HG02678 (cell line): ENCODE data around the gene TBL1X.

Experiments used
- ATAC-seq: cut with Tn5 transposase; IDR thresholded peaks from one replicate; pipeline ENCODE4 v1.9.1; 2021; ENCODE audit warnings: mild to moderate bottlenecking, moderate library complexity; ENCODE audit not compliant: unreplicated experiment

TBL1X gene

DNA sequence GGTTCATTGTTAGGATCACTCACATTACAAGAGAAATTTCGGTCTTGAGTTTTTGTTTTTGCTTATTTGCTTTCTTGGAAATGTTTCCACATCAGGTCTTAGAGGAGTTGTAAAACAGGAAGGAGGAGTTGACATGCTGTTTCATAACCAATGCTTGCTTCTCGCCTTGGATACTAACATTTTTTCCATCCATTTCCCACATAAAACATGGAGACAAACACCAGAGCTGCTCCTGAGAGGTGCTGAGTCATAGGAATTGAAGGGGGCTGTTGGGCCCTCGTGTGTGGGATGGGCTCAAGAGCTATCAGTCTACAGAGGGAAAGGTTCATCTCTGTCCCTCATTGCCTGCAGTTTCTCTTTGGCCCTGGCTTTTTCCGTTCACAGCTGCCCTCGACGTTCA lies 29.9 kb downstream of the TBL1X start:
- ATAC-seq, result no peak

GRCh38 chrX:9495496-9495895 lies 30.6 kb downstream of the TBL1X start:
- ATAC-seq, result no peak

DNA sequence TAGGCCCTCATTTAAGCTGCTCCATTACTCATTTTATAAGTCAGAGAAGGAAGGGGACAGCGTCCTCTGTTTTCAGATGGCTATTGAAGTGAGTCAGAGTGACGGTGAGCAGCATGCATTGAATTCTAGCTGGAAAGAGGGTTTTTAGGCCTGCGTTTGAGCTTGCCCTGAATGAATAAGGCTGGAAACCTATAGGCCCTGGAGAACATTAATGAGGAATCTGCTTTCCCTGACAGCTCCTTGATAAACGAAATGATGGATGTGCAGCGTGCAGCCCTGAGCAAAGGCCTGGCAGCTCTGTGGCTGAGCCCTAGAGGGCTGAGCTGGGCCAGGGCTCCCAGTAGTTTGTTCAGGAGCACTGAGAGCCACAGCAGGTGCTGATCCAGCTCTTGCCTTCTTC lies 33.4 kb downstream of the TBL1X start:
- ATAC-seq, result no peak

DNA sequence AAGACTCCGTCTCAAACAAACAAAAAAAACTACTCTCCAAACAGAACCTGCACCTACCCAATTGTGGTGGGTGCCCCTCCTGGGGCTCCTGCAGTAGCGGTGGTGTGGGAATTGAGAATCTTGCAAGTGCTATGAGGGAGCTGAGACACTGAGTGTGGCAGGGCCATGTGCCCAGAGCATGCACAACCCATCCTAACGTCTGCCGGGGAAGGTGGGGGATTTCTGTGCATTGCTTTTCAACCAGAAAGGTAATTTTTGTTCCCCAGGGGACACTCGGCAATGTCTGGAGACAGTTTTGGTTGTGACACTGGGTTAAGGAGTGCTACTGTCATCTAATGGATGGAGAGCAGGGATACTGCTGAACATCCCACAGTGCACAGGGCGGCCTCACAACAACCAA lies 35.7 kb downstream of the TBL1X start:
- no peak for ATAC-seq

DNA sequence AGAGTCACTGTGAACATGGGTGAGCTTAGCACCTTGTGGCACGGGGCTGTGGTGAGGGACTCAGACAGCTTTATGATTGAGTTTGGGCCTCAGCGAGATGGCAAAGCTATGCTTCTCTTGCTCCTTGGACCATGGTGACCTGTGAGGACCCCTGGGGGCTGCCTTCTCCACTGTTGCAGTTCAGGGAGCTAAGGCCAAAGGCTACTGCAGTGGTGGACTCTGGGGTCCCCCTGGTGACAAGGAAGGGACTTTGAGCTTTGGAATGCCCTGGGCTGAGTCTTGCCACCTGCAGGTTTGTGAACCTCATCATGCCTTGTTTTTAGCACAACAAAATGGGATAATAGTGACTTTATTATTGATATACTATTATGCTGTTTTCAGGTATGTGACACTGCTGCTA lies 36.5 kb downstream of the TBL1X start:
- no peak for ATAC-seq

- no peak for ATAC-seq
Measured at GRCh38 chrX:9503261-9503660, 38.4 kb downstream of the TBL1X start.

- no peak for ATAC-seq
Measured at GRCh38 chrX:9510366-9510765, 45.5 kb downstream of the TBL1X start.

- no peak for ATAC-seq
Measured at GRCh38 chrX:9510980-9511379, 46.1 kb downstream of the TBL1X start.

DNA sequence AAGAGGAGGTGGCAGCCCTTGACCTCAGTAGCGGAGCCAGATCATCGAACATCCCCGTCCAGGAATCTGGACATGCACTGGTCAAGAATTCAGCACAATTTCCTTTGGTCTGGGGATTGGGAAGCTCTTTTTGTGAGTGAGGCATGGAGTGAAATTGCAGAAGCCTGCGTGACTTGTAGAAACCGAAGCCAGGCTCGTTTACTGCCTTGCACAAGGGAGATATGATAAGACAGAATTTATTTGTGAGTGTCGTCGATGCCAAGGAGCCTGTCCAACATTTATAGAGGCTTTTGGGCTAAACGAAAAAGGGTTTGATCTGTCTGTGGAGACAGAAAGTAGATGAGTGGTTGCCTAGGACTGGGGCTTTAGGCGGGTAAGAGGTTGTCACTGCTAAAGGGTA lies 50.6 kb downstream of the TBL1X start:
- ATAC-seq, result no peak

DNA sequence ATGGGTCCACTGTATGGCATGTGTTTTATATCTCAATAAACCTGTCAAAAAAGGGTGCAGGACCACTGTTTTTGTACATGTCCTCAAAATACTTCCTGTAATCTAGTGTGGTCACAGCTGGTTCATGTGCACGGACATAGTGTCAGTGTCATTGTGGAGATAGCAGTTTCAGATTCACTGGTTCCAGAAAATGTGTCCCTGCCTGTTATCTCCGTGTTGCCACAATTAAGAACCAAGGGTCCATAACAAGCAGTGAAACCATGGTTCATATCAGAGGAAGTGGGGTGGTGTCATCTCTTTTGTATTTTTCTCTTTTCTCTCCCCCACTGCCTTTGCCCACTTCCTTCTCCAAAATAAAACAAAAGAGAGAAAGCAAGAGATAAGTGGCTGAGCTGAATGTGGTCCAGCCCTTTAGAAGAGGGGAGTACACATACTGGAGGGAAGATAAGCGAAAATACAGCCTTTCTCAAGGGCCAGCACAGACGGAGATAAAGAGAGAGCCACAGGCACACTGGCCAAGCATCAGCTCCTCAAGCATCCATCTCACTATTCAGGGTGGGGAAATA lies 51.2 kb downstream of the TBL1X start:
- ATAC-seq, result peak; percentile 58

DNA sequence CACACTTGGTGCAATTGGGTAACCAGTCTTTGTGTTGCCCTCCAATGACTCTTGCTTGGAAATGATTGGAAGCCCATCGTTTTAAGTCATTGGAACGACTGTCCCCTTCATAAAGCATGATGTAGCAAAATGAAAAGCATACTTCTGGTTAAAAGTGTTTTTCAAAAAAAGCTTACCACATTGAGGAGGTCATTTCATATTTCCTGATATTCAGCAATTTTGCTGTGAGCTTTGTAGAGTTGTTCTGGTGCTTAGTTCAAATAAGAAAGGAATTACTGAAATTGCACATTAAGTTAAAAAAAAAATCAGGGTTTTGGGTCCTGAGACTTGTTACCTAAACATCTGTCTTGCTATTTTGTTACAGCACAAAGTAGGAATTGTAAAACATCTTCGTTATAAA lies 51.8 kb downstream of the TBL1X start:
- ATAC-seq, result no peak

GRCh38 chrX:9518051-9518450 lies 53.2 kb downstream of the TBL1X start:
- ATAC-seq, result no peak

- ATAC-seq, result no peak
Measured at GRCh38 chrX:9518889-9519288, 54.0 kb downstream of the TBL1X start.

DNA sequence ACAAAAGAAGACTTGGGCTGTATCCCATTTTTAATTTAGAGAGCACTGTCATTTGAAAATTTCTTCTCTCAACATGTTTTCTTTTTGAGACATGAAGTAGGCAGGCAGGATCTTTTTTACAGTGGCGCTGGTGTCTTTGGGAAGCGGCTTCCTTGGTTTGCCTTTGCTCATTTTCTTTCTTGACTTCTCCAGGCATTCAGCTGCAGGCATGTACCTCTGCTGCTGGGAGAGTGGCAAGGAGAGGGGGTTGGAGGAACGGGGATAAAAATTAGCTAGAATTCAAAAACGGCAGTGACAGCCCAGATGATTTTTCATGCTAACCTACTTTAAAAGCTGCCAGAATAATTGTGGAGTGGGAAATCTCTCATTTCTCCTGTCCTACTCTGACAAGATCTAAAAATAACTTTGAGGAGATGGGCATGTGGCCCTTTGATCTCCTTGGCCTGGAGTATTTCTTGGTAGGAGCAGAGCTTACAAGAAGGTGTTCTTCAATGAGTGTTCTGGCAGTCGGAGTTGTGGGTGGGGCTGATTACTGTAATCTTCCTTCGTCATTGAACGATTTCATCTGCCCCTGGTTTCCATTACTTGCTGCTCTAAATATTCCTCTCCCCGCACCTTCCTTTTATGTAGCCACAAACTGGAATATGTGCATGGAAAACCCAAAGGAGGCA lies 54.8 kb downstream of the TBL1X start:
- no peak for ATAC-seq

DNA sequence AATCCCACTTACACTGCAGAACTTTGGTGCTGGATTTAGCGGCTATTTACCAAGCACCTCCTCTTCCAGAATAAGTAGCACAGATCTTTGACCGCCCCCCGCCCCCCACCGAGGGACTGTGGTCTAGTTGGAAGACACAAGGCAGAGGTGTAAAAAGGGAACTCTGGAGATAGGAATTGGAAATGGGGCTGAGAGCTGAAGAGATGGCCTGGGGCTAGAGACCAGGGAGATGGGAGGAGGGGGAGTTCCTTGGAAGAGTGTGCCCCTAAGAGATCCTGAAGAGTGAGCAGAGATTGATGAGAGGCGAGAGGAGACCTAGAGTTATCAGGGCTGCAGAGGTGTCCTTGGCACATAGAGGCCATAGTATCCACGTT lies 55.3 kb downstream of the TBL1X start:
- ATAC-seq, result no peak

DNA sequence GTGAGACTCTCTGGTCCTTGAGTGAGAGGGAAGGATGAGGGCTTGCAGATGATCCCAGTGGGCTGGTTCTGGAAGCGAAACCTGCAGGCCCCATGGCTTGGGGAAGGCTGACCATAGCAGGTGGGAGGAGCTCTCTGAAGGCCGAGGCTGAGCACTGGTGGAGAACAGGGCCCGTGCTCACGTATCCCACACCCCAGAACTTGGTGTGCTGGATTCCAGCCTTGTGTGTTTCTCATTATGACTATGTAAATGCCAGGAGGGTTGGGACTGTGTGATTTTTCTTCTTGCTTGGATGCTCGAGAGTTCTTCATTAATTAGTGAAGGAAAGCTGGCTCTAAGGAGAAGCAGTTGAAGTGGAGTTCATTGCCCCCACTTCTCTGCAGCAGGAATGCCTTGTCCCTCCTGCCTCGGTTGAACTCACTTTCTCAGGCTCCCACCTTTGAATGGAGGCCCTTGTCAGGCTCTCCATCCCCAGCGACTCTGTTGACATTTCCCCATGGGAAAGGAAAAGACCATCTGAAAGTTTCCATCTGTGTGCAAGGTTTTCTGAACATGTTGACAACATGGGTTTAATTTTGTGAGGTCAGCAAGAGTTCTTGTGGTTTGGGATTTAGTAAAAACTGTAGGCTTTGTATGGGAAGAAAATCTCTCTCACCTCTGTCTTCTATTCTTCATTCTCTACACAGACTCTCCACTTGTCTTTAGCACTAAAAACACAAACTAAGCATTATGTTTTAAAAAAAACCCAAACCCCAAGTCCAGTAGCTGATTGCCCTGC lies 57.7 kb downstream of the TBL1X start:
- no peak for ATAC-seq

DNA sequence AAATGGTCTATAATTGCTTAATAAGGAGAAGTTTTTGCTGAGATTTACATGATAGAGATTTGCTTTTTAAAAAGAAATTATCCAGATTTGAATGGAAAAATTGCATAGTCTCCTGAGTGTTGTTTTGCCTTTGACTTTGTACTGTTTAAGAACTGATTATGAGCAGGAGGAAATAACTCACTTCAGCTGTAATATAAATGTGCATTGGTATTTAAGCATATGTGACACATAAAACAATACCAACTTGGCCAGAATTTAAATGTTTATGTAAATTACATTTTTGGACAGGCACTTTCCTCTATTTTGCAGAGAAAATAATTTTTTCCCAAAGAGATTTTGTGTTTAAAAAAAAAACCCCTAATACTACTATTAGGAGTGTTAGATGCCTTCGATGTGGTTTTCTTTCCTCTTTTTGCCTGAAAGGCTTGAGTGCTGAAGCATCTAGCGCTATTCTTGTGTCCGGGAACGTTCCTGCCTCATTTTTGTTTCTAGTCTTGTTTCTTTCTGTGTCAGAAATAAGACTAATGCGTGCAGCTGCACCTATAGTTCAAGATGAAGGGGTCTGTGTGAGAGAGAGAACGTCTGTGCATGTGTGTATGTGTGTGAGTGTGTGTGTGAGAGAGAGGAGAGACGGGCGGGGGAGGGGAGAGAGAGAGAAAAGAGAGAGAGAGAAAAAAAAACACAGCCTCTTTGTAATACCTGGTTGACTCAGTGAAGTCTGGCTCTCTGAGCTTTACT lies 60.8 kb downstream of the TBL1X start:
- ATAC-seq, result peak; percentile 56

DNA sequence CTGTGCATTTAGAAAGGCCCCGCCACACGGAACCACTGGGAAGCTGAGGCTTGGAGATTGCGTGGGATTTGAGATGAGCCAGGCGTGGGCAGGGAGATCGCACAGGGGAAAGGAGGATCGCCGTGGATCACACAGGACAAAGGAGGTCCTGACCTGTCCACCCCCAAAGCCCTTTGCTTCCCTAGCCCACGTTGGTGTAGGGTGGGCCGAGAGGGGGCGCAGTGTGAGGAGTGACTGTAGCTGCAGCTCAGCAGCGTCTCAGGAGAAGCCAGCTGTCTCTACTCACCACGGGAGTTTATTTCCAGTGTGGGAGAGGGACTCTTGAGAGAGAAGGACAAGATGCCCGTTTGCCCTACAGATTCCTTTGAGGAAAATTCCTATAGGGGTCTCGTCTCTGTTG lies 62.1 kb downstream of the TBL1X start:
- ATAC-seq, result no peak

- ATAC-seq, result no peak
Measured at GRCh38 chrX:9528498-9528897, 63.6 kb downstream of the TBL1X start.

- no peak for ATAC-seq
Measured at GRCh38 chrX:9529223-9529622, 64.4 kb downstream of the TBL1X start.

DNA sequence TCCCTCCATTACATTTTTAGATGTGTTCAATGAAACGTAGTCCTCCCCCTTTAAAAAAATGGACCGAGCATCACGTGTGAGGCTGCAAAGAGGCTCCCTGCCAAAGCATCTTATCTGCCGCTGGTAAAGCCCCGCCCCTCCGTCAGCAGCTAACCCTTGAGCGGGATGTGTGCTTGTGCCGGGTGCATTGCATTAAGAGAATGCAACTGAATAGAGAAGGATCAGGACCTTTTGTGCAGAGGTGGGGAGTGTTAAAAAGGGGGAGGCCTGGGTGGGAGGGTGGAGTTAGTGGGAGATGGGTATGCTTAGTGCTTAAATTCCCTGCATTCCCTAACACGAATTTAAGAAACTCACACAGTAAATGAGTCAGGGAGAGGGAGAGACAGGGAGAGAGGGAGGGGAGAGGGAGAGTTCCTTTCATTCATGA lies 66.0 kb downstream of the TBL1X start:
- ATAC-seq, result peak; percentile 93

- no peak for ATAC-seq
Measured at GRCh38 chrX:9532349-9532748, 67.5 kb downstream of the TBL1X start.
